ENCODE results near the gene NSF.
"Not testable (repeated sequence)": the region's sequence is repeated elsewhere in the genome, so short reads cannot be mapped to it uniquely, and the experiment has no call there.

The NSF gene

DNA sequence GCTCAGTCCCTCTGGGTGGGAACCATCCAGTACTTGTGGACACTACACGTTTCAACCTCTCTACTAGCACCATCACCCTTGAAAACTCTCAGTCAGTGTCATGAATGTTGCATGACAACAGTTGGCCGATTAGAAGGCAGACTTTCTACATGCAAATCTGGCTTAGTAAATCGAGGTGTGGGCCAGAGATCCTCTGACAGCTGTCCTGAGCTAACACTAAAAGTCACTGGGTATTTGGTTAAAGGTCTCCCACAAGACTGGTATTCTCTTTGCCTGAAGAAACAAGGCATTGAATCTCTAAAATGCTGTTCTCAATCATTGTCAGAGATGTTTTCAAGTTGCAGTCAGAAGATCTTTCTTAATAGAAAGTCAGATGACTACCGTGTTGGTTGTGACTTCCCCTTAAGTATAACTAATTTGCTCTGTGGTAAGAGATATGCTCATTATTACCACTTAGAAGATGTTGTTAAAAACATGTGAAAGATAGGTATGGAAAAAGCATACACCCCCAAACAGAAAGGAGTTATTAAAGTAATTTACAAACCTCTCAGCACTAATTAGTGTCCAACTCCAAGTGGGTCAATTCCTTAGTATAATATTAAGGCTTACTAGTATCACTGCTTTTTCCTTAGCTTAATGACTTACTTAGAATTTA, 165.7 kb downstream of the NSF start:
- no peak for DNase-seq (ENCODE audit: low read depth)

DNA sequence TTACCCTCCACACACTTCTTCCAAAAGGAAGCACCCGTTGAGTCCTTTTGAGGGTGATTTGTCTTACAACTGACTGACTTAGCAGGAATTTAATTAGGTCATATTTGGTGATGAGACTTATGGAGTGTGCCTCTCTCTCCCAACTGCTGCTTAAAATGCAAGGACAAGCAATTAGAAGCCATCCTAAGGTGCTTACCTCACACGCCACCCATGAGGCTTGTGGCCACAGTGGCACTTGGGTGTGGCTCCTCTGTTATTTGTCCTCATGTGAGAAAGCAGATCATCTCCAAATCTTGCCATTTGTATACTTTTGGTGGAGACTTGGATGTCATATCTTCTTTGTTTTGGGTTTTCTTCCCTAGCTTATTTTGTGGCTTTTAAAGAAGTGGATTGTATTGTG, 166.4 kb downstream of the NSF start:
- DNase-seq (ENCODE audit: low read depth) = no peak

DNA sequence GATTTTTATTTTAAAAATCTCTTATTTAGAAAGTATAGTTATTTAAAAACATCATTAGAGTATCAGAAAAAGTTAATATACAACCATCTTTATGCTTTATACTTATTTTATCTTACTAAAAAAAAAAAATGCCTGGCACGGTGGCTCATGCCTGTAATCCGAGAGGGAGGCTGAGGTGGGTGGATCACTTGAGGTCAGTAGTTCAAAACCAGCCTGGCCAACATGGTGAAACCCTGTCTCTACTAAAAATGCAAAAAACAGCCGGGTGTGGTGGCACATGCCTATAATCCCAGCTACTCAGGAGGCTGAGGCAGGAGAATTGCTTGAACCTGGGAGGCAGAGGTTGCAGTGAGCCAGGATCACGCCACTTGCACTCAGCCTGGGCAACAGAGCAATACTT, 167.1 kb downstream of the NSF start:
- DNase-seq (ENCODE audit: low read depth) = not testable (repeated sequence)

GRCh38 chr17:46758614-46759013, 168.1 kb downstream of the NSF start:
- DNase-seq (ENCODE audit: low read depth) = no peak

GRCh38 chr17:46759141-46759540, 168.7 kb downstream of the NSF start:
- DNase-seq (ENCODE audit: low read depth) = no peak

GRCh38 chr17:46763416-46763815, 172.9 kb downstream of the NSF start:
- DNase-seq (ENCODE audit: low read depth) = peak; percentile 40

GRCh38 chr17:46764000-46764708, 173.7 kb downstream of the NSF start:
- DNase-seq (ENCODE audit: low read depth) = no peak

DNA sequence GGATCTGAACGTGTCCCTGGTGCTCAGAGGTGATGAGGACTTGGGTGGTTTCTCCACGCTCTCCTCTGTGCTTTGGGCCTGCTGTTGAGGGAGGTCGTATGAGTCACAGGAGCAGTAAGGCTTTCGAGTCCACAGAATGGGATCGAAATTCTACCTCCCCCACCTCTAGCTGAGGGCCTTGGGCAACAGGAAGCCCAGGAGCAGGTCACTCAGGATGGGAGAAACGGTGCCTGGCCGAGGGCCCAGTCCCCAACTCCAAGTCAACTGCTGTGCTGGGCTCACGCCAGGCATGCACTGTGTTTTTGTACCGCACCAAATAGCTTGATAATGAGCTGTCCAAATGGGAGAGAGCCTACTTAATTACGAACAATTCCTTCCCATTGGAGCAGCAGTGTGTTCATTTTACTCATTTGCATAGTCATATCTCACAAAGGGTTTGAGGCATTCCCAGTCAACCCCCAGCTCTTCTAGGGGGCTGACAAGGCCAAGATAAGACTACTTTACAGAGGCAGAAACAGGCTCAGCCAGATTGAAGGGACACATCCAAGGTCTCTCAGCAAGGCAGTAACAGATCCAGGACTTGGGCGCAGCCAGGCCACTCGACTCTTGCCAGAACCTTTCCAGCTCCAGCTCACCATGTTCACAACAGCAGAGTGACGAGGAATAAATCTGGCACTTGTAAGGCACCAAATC, 174.4 kb downstream of the NSF start:
- peak; percentile 92 for DNase-seq (ENCODE audit: low read depth)

DNA sequence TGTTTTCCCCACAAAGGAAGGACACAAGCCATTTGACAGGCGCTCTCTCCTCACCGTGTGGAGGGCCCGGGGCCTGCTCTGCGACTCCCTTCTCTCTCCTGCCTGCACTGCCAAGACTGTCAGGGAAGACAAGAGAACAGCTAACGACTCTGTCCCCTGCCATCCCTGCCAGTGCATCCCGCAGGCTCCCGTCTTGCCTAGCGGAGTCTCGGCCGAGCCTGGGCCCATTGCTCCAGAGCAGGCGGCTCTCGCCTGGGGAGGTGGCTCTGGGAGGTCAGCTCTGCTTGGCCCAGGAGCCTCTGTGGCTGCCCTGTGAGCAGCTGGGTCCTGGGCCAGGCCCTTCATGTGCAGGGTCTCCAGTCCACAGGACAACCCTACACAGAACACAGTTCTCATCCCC, 175.0 kb downstream of the NSF start:
- no peak for DNase-seq (ENCODE audit: low read depth)

GRCh38 chr17:46766493-46767491, 176.3 kb downstream of the NSF start:
- no peak for DNase-seq (ENCODE audit: low read depth)

GRCh38 chr17:46768540-46768870, 178.0 kb downstream of the NSF start:
- DNase-seq (ENCODE audit: low read depth) = no peak

DNA sequence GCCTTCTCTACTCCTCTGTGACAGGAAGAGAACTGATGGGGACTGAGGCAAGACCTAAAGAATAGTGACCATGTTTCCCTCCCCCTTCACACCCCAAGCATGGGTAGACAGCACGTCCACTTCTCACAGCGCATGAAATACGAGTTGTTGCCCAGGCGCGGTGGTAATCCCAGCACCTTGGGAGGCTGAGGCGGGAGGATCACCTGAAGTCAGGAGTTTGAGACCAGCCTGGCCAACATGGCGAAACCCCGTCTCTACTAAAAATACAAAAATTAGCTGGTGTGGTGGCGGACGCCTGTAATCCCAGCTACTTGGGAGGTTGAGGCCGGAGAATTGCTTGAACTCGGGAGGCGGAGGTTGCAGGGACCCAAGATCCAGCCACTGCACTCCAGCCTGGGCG, 178.4 kb downstream of the NSF start:
- DNase-seq (ENCODE audit: low read depth) = not testable (repeated sequence)

- peak; percentile 62 for DNase-seq (ENCODE audit: low read depth)
Observed at GRCh38 chr17:46769531-46770438, 179.3 kb downstream of the NSF start.

GRCh38 chr17:46770439-46770817, 180.0 kb downstream of the NSF start:
- no peak for DNase-seq (ENCODE audit: low read depth)

DNA sequence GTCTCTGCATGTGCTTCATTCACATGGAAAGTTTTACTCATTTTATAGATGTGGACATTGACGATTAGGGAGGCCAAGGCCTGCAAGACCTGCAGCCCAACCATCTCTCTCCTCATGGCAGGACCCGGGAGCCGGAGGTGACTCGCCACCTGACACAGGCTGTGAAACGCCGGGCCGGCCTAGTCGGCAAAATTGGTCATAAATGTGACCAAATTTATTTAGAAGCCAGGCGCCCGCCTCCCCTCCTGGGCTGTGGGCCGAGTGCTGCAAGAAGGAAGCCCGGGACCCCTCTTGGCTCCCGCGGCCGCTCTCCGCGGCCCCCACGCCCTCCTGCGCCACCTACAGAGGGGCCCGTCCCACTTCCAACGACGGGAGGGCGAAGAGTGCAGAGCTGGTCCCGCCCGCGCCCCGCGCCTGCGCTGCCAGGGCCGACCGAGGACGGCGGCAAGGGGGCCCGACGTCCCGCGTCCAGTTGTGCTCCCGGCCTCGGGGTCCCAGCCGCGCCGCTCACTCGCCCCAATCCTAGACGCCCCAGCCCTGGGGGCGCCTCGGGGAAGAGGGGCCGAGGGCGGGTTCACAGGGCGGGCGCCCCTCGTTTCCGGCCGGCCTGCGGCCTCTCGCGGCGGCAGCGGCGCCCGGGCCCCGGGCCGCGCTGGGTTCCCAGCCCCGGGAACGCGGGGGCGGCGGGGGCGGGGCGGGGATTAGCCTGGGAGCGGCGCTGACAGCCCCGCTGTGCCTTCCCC, 180.5 kb downstream of the NSF start:
- peak; percentile 75 for DNase-seq (ENCODE audit: low read depth)

GRCh38 chr17:46771561-46772474, 181.3 kb downstream of the NSF start:
- peak; percentile 71 for DNase-seq (ENCODE audit: low read depth)

DNA sequence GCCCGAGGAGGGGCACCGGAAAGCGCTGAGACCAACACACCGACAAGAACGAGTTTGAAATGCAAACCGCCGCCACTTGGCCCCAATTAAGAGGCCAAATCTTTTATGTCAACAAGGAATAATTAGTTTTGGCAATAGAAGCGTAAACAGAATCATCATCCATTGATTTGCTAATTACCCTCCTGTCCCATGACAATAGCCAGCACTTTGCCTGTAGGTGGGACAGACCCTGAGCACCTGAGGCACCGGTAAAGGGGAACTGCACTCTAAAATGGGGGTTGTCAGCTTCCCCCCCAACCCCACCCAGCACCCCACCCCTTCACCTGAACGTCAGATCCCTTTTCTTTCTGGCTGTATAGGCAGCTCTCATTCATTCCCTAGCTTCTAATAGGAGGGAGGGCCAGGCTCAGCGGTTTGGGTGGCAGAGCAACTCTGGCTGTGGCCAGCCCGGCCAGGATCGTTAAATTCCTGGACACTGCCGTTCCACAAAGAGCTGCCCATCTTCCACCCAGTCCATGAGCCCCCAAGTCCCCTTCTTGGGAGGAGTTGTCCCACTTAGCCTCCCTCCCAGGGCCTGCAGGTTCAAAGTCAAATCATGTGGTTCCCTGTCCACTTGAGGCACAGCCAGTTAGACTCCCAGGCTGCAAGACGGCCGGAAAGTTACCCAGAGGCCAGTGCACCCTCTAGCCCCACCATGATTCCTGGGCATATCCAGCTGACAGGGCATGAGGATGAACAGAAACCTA, 182.2 kb downstream of the NSF start:
- no peak for DNase-seq (ENCODE audit: low read depth)

DNA sequence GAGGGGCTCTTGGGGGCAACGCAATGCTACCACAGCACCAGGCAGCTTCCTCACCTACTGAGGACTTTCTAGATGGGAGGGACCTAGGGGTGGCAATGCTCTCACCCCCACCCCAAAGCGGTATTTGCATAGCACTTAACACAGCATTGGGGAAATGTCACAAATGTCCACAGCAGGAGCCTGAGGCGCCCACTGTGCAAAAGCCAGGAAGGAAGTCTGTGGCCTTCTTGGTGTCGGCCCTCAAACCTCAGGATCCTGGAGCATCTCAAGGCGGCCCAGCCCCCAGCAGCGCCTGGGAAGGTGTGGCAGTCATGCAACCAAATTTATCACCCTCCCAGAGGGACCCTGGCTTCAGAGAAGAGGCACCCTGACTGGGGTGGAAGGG, 182.7 kb downstream of the NSF start:
- no peak for DNase-seq (ENCODE audit: low read depth)

DNA sequence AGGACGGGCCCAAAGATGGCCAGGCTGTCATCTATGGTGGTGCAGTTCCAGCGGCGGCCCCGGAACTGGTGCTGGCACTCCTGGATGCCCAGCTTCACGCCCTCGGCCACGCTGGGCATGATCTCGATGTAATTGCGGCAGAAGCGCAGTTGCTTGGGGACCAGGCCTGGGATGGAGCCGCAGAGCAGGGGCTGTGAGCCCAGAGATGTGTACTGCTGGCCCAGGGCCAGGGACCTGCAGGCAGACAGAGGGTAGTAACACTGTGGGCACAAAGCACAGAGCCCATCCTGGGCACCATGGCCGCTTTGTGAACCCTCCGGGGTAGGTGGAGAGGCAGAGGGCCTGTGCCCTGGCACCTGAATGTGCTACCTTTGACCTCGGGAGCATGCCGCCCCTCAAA, 183.2 kb downstream of the NSF start:
- no peak for DNase-seq (ENCODE audit: low read depth)

Data from ELR (cell line).